Heart right ventricle (tissue), 16 donors: ENCODE data around the gene DNAH3. TPM values are rescaled to one million over a fixed set of nuclear protein-coding genes. Genes with fewer than 3 reads are reported as not detected.
A peak's percentile ranks its signal among the peaks of the same experiment; 100 is the strongest.

Experiments
- ATAC-seq, 8 donors: fragments of 200-7000 bp; cut with Tn5 transposase; one replicate each; pipeline ENCODE4 v1.9.1; 2020; ENCODE audit warnings: mild to moderate bottlenecking in 8 of 8, moderate library complexity in 8 of 8, moderate number of reproducible peaks in 1 of 8
- DNase-seq, 2 donors: peaks; one replicate each; pipeline ENCODE4 v3.0.0-alpha.2; 2020
- H3K27ac ChIP-seq, 10 donors: fragments of 200-600 bp; sonication (generic) in 2 of 10; one replicate each; pipeline versions ENCODE4 v1.5.0 to v1.8.0; 2020 to 2022; ENCODE audit warnings: mild to moderate bottlenecking in 3 of 10
- H3K27me3 ChIP-seq, 7 donors: fragments of 200-600 bp; one replicate each; pipeline ENCODE4 v1.8.0; 2021 to 2022; ENCODE audit warnings: mild to moderate bottlenecking in 2 of 7
- H3K36me3 ChIP-seq, 9 donors: fragments of 200-600 bp; sonication (generic) in 1 of 9; one replicate each; pipeline versions ENCODE4 v1.5.0 to v1.8.0; 2020 to 2022; ENCODE audit warnings: mild to moderate bottlenecking in 2 of 9
- H3K4me1 ChIP-seq, 9 donors: fragments of 200-600 bp; sonication (generic) in 1 of 9; one replicate each; pipeline versions ENCODE4 v1.5.0 to v1.8.0; 2020 to 2022; ENCODE audit warnings: mild to moderate bottlenecking in 4 of 9
- H3K4me3 ChIP-seq, 10 donors: fragments of 200-600 bp; sonication (generic) in 2 of 10; one replicate each; pipeline versions ENCODE4 v1.5.0 to v1.8.0; 2020 to 2022; ENCODE audit warnings: mild to moderate bottlenecking in 7 of 10, moderate library complexity in 2 of 10
- H3K9me3 ChIP-seq, 11 donors: fragments of 200-600 bp in 10 of 11; sonication (generic) in 2 of 11; one replicate each; pipeline versions ENCODE4 v1.5.0 to v1.8.0; 2013 to 2022; ENCODE audit warnings: mild to moderate bottlenecking in 2 of 11, control low read depth in 1 of 11, moderate library complexity in 1 of 11
- WGBS, 2 donors: extraction: QIAGEN DNeasy Blood & Tissue Kit; methylation state at CpG; one replicate each; pipeline ENCODE4 v1.1.7; 2013; ENCODE audit warnings: inconsistent platforms in 1 of 2; 5-methylcytosine and 5-hydroxymethylcytosine counted together
- intact Hi-C, 10 donors: fragments of 100-400 bp; cut with DNase I; formaldehyde crosslinking; loops; one replicate each; pipeline versions ENCODE4 v1.11.1 to v1.14.2; 2022
- polyA plus RNA-seq, 2 donors: library from polyadenylated mRNA; stranded (reverse); fragments of 200-250 nt; gene quantifications; one replicate each; pipeline ENCODE4 v1.2.3, GENCODE V29; 2013
- total RNA-seq, 10 donors: library from RNA; stranded (reverse); fragmentation: NEBNext Ultra II Directional in 3 of 10; extraction: Animal tissue kit (Norgen Biotek cat#: 25700) in 3 of 10; gene quantifications; one replicate each; pipeline versions ENCODE4 v1.2.1 to v1.2.4, GENCODE V29; 2021 to 2023
- TF ChIP-seq, protein P1 (sequence below), 9 donors: fragments of 200-600 bp; sonication (generic) in 2 of 9; IDR thresholded peaks; one replicate each; pipeline versions ENCODE4 v1.5.0 to v1.8.0; 2021 to 2022; ENCODE audit warnings: antibody characterized with exemption in 9 of 9, mild to moderate bottlenecking in 5 of 9, moderate library complexity in 1 of 9
- donor health status: Arrhythmogenic right ventricular cardiomyopathy.
- donor health status: ischemic (EF 13 %, LVEDD 7.1; RV severe dilation, severe dysfunction).
- donor health status: healthy with polysubstance abuse.
- donor health status: DM: no; HTN: yes; CAD: no.
- donor health status: DM: no; HTN: no; CAD: no.
- donor health status: ischemic (EF 25% LVEDD 6.9; RV normal size, moderate dysfunction).
- donor health status: ischemic (EF 25% LVEDD 5.7; RV mildly dilated, moderate dysfunction).
- donor health status: healthy.
- donor health status: DM: yes; HTN: yes; CAD: no.
- donor health status: Ischemic cardiomyopathy.
- donor health status: ischemic (EF 35%, LVEDD 5.7; RV mildly dilated, moderate dysfunction).
- donor health status: nonischemic (EF 11% LVEDD 7.7; RV severe dilation, severe dysfunction).
- donor health status: DM: yes; HTN: yes; CAD: no.
- donor health status: PGD.
- donor health status: ischemic (EF 29% LVEDD 5.4; RV normal size, mild dysfunction).
- donor health status: nonischemic (EF 23%, LVEDD 6.1; RV moderate dilation, normal function).

The DNAH3 gene
- total and polyA plus RNA-seq, 12 donors, result 0.39 to 3.7 (median 1.0) TPM; not detected in 1

GRCh38 chr16:20902426-20902825, 248.2 kb downstream of the DNAH3 start:
- ATAC-seq (no peak), DNase-seq (no peak)
- peak overlapping the region in 8 of 10 donors; percentile 46 to 99 (median 97) for H3K27ac ChIP-seq
- peaks cover 0 to 4% (median 0%) of the 10 kb centered on the region in 9 donors for H3K36me3 ChIP-seq
- TF ChIP-seq, protein P1, sequence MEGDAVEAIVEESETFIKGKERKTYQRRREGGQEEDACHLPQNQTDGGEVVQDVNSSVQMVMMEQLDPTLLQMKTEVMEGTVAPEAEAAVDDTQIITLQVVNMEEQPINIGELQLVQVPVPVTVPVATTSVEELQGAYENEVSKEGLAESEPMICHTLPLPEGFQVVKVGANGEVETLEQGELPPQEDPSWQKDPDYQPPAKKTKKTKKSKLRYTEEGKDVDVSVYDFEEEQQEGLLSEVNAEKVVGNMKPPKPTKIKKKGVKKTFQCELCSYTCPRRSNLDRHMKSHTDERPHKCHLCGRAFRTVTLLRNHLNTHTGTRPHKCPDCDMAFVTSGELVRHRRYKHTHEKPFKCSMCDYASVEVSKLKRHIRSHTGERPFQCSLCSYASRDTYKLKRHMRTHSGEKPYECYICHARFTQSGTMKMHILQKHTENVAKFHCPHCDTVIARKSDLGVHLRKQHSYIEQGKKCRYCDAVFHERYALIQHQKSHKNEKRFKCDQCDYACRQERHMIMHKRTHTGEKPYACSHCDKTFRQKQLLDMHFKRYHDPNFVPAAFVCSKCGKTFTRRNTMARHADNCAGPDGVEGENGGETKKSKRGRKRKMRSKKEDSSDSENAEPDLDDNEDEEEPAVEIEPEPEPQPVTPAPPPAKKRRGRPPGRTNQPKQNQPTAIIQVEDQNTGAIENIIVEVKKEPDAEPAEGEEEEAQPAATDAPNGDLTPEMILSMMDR (IDR thresholded peaks at IDR 0.05), result no peak
- H3K4me1 ChIP-seq, result peaks cover 20 to 85% (median 81%) of the 10 kb centered on the region in 9 donors
- H3K9me3 ChIP-seq, result no peaks in the 10 kb centered on the region
- intact Hi-C loops, result loop anchor here in 7 of 10 donors (5.0 to 10.0 kb wide), 5 partner anchors 35 to 95 kb away; partner anchors contain the start of genes ERI2 (in 1 of the 7) and REXO5 (in 1 of the 7)
- no peaks in the 10 kb centered on the region for H3K27me3 ChIP-seq
- peak overlapping the region in 3 of 10 donors; percentile 69 to 80 (median 73) for H3K4me3 ChIP-seq
- WGBS, 2 donors, result 82 to 87% methylated on average over 6 of the region's 6 CpGs

DNA sequence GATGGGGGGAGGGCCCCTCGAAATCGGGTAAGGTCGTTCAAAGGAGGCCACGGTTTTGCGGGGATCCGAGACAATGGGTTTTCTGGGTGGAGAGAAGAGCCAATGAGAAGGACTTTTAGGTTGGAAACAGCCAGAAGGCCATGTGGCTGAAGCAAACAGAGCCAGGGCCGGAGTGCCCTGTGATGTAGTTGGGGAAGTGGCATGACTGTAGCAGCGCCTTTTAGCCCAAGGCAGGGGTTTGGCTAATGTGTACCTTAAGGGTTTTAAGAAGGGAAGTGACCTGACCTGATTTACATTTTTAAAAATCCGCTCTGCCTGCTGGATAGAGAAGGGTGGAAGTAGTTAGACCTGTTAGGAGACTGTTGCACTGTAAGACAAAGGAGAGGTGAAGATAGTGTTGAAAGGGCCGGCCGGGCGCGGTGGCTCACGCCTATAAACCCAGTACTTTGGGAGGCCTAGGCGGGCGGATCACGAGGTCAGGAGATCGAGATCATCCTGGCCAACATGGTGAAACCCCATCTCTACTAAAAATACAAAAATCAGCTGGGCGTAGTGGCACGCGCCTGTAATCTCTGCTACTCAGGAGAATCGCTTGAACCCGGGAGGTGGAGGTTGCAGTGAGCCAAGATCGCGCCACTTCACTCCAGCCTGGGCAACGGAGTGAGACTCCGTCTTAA, 249.1 kb downstream of the DNAH3 start:
- TF ChIP-seq, protein P1 (IDR thresholded peaks at IDR 0.05), result no peak
- whole genome bisulfite sequencing, 2 donors, result 21 to 29% methylated on average over 27 of the region's 27 CpGs
- no peaks in the 10 kb centered on the region for H3K9me3 ChIP-seq
- intact Hi-C loops, result loop anchor here in 8 of 10 donors (2.0 to 10.0 kb wide), 7 partner anchors 34 to 94 kb away; partner anchors contain the start of genes ERI2 (in 1 of the 8) and REXO5 (in 1 of the 8)
- H3K27ac ChIP-seq, result peak overlapping the region; percentile 95 to 99 (median 98)
- ATAC-seq (peak in 7 of 8 donors; percentile 8 to 31 (median 23)), DNase-seq (peak; percentile 29 to 50)
- peaks cover 14 to 85% (median 78%) of the 10 kb centered on the region in 9 donors for H3K4me1 ChIP-seq
- peak overlapping the region; percentile 62 to 86 (median 76) for H3K4me3 ChIP-seq
- H3K27me3 ChIP-seq, result no peaks in the 10 kb centered on the region
- peaks cover 0 to 13% (median 0%) of the 10 kb centered on the region in 9 donors for H3K36me3 ChIP-seq

GRCh38 chr16:20901068-20901435, 249.6 kb downstream of the DNAH3 start:
- intact Hi-C loops, result loop anchor here in 8 of 10 donors (2.0 to 10.0 kb wide), 7 partner anchors 34 to 94 kb away; partner anchors contain the start of genes ERI2 (in 1 of the 8) and REXO5 (in 1 of the 8)
- H3K27me3 ChIP-seq, result no peaks in the 10 kb centered on the region
- peak overlapping the region; percentile 62 to 86 (median 76) for H3K4me3 ChIP-seq
- H3K36me3 ChIP-seq, result peaks cover 0 to 18% (median under 1%) of the 10 kb centered on the region in 9 donors
- 0% methylated on average over 20 of the region's 20 CpGs for WGBS, 2 donors
- H3K9me3 ChIP-seq, result no peaks in the 10 kb centered on the region
- H3K4me1 ChIP-seq, result peaks cover 11 to 85% (median 73%) of the 10 kb centered on the region in 9 donors
- H3K27ac ChIP-seq, result peak overlapping the region; percentile 95 to 99 (median 98)
- TF ChIP-seq, protein P1 (IDR thresholded peaks at IDR 0.05), result no peak
- ATAC-seq (peak in 4 of 8 donors; percentile 0 to 10 (median 4)), DNase-seq (no peak)

- H3K9me3 ChIP-seq, result no peaks in the 10 kb centered on the region
- intact Hi-C loops, result loop anchor here in 8 of 10 donors (2.0 to 10.0 kb wide), 7 partner anchors 33 to 93 kb away; partner anchors contain the start of genes ERI2 (in 1 of the 8) and REXO5 (in 1 of the 8)
Observed at GRCh38 chr16:20900299-20901067, 250.2 kb downstream of the DNAH3 start, which contains the start of the genes DCUN1D3 and LYRM1. Gene DCUN1D3, minus strand, starts transcription at chr16:20900358. Its CDS starts 37,820 bp downstream, at chr16:20862538. Gene LYRM1, plus strand, starts transcription at chr16:20900771. Its CDS starts 14,785 bp downstream, at chr16:20915556.

More at GRCh38 chr16:20900299-20901067, 250.2 kb downstream of the DNAH3 start, which contains the start of the genes DCUN1D3 and LYRM1:
- Histone ChIP-seq H3K27ac (peak within 1 kb of the TSS; percentile 95 to 99 (median 98)), H3K36me3 (peaks cover 0 to 24% (median 3%) of the 10 kb centered on the region in 9 donors), H3K27me3 (no peaks in the 10 kb centered on the region), H3K4me1 (peaks cover 5 to 79% (median 67%) of the 10 kb centered on the region in 9 donors), H3K4me3 (peak within 1 kb of the TSS; percentile 62 to 86 (median 76))
- DNase-seq (peak; percentile 96 to 97), ATAC-seq (peak; percentile 91 to 96 (median 94))
- WGBS, 2 donors, result 0% methylated on average over 61 to 62 of the region's 62 CpGs
- TF ChIP-seq, protein P1 (IDR thresholded peaks at IDR 0.05), result no peak
